B cell (primary cell): Measurements from ENCODE around the gene PFN4. TPM values are rescaled to one million over a fixed set of nuclear protein-coding genes. Genes with fewer than 3 reads are reported as not detected.

ENCODE experiments used
- ATAC-seq: fragments of 200-7000 bp; cut with Tn5 transposase; one replicate; pipeline ENCODE4 v1.10.0; 2021; ENCODE audit warnings: low read depth, mild to moderate bottlenecking, moderate number of reproducible peaks, moderate library complexity
- CTCF ChIA-PET: fragments of 350-600 bp; sonication (Branson Sonifier 250); formaldehyde crosslinking; loops from one replicate; lab custom pipeline; 2021; ENCODE audit warnings: antibody characterized with exemption, inconsistent platforms; lab: Charles Lee
- POLR2A ChIA-PET: fragments of 350-600 bp; sonication (Branson Sonifier 250); formaldehyde crosslinking; loops from one replicate; lab custom pipeline; 2021; ENCODE audit warnings: antibody characterized with exemption; lab: Charles Lee
- DNase-seq: peaks from one replicate; pipeline ENCODE4 v3.0.0; 2013
- H2AFZ ChIP-seq: 2 replicates; pipeline ENCODE4 v1.6.1; 2012; ENCODE audit warnings: mild to moderate bottlenecking, low read depth, low read length; ENCODE audit not compliant: insufficient read depth, poor library complexity, severe bottlenecking
- H3K27ac ChIP-seq, 2 donors: 1 replicate in 1 of 2; 2 replicates in 1 of 2; pipeline ENCODE4 v1.5.1; 2012 to 2013; ENCODE audit warnings: low read length in 2 of 2, mild to moderate bottlenecking in 2 of 2, moderate library complexity in 1 of 2
- H3K27me3 ChIP-seq, 4 experiments: fragments of 200-600 bp in 1 of 4; sonication (generic) in 1 of 4; replicated peaks in 1 of 4; 1 replicate in 2 of 4; 2 replicates in 2 of 4; pipeline versions ENCODE4 v1.6.1 to v1.7.0; 2013 to 2016; ENCODE audit warnings: low read length in 3 of 4, mild to moderate bottlenecking in 2 of 4, mixed read lengths in 1 of 4, moderate library complexity in 1 of 4; ENCODE audit not compliant: insufficient read depth in 4 of 4, control insufficient read depth in 3 of 4; ENCODE audit errors: control extremely low read depth in 1 of 4
- H3K36me3 ChIP-seq, 2 experiments: replicated peaks in 1 of 2; 1 replicate in 1 of 2; 2 replicates in 1 of 2; pipeline versions ENCODE4 v1.6.1 to v1.7.1; 2013; ENCODE audit warnings: low read length in 1 of 2; ENCODE audit not compliant: insufficient read depth in 2 of 2, control insufficient read depth in 1 of 2; ENCODE audit errors: control extremely low read depth in 1 of 2, extremely low read depth in 1 of 2
- H3K4me1 ChIP-seq, 2 donors: fragments of 200-600 bp in 1 of 2; sonication (generic) in 1 of 2; 1 replicate in 1 of 2; 2 replicates in 1 of 2; pipeline versions ENCODE4 v1.5.1 to v1.6.1; 2013 to 2017; ENCODE audit warnings: low read length in 2 of 2; ENCODE audit not compliant: control insufficient read depth in 2 of 2, insufficient read depth in 2 of 2
- H3K4me2 ChIP-seq: replicated peaks from 2 replicates; pipeline ENCODE3; 2012; ENCODE audit warnings: mild to moderate bottlenecking, low read depth, low read length; ENCODE audit not compliant: poor library complexity, severe bottlenecking
- H3K4me3 ChIP-seq, 5 experiments: fragments of 200-600 bp in 1 of 5; sonication (generic) in 1 of 5; 1 replicate in 3 of 5; 2 replicates in 2 of 5; pipeline versions ENCODE4 v1.5.1 to v1.7.0; 2011 to 2016; ENCODE audit warnings: low read length in 4 of 5, mild to moderate bottlenecking in 4 of 5, low read depth in 2 of 5, control low read depth in 1 of 5, moderate library complexity in 1 of 5; ENCODE audit not compliant: insufficient read depth in 1 of 5; ENCODE audit errors: control extremely low read depth in 1 of 5, extremely low read depth in 1 of 5
- H3K79me2 ChIP-seq: fragments of 200-600 bp; sonication (generic); one replicate; pipeline ENCODE4 v1.6.0; 2016; ENCODE audit warnings: low read length; ENCODE audit not compliant: control insufficient read depth, insufficient read depth
- H3K9ac ChIP-seq: fragments of 200-600 bp; sonication (generic); 2 replicates; pipeline ENCODE4 v1.6.1; 2017; ENCODE audit warnings: mild to moderate bottlenecking, low read length, moderate library complexity
- H3K9me3 ChIP-seq, 3 donors: one replicate each; pipeline versions ENCODE4 v1.6.1 to v1.7.1; 2013; ENCODE audit warnings: low read length in 2 of 3; ENCODE audit not compliant: control insufficient read depth in 2 of 3, insufficient read depth in 1 of 3; ENCODE audit errors: control extremely low read depth in 1 of 3
- H4K20me1 ChIP-seq: 2 replicates; pipeline ENCODE4 v1.6.0; 2012; ENCODE audit warnings: mild to moderate bottlenecking, low read length; ENCODE audit not compliant: insufficient read depth, control insufficient read depth, poor library complexity, severe bottlenecking
- H3K27ac Mint-ChIP-seq: one replicate; pipeline ENCODE4 v1.8.0; 2021; ENCODE audit warnings: mixed read lengths
- H3K27me3 Mint-ChIP-seq: one replicate; pipeline ENCODE4 v1.8.0; 2021; ENCODE audit warnings: mixed read lengths
- H3K4me1 Mint-ChIP-seq: one replicate; pipeline ENCODE4 v1.8.0; 2021; ENCODE audit warnings: mixed read lengths
- H3K4me3 Mint-ChIP-seq: one replicate; pipeline ENCODE4 v1.8.0; 2021; ENCODE audit warnings: mixed read lengths
- H3K9me3 Mint-ChIP-seq: one replicate; pipeline ENCODE4 v1.8.0; 2022; ENCODE audit warnings: mixed read lengths; ENCODE audit not compliant: insufficient read depth
- EZH2 ChIP-seq: IDR thresholded peaks from 2 replicates; pipeline ENCODE4 v1.6.1; 2012; ENCODE audit warnings: borderline replicate concordance, low read depth, mild to moderate bottlenecking, moderate library complexity, low read length; ENCODE audit not compliant: insufficient read depth, poor library complexity, severe bottlenecking
- WGBS: methylation state at CpG from one replicate; pipeline ENCODE4 v1.1.5; 2013; ENCODE audit warnings: missing lambda C conversion rate; ENCODE audit not compliant: insufficient coverage; 5-methylcytosine and 5-hydroxymethylcytosine counted together
- intact Hi-C: fragments of 100-400 bp; cut with micrococcal nuclease; formaldehyde crosslinking; loops from one replicate; pipeline ENCODE4 v1.10.0; 2022
- polyA plus RNA-seq: library from polyadenylated mRNA; depleted of rRNA; stranded (reverse); fragments of >200 nt; gene quantifications from 2 replicates; pipeline ENCODE4 v1.2.3, GENCODE V29; 2012
- total RNA-seq, 2 donors: library from RNA; stranded (reverse); fragments of 120-200 nt in 1 of 2; gene quantifications; 1 replicate in 1 of 2; 2 replicates in 1 of 2; pipeline versions ENCODE4 v1.2.3 to v1.2.4, GENCODE V29; 2013 to 2022
- TF ChIP-seq, protein P1 (sequence below): fragments of 200-600 bp; IDR thresholded peaks from one replicate; pipeline ENCODE4 v1.8.0; 2022; ENCODE audit warnings: antibody characterized with exemption, mild to moderate bottlenecking

Gene PFN4
- total and polyA plus RNA-seq, 2 donors (not counting 1 experiment from before 2014, with no cell fraction given), result 0.13 to 0.39 TPM

DNA sequence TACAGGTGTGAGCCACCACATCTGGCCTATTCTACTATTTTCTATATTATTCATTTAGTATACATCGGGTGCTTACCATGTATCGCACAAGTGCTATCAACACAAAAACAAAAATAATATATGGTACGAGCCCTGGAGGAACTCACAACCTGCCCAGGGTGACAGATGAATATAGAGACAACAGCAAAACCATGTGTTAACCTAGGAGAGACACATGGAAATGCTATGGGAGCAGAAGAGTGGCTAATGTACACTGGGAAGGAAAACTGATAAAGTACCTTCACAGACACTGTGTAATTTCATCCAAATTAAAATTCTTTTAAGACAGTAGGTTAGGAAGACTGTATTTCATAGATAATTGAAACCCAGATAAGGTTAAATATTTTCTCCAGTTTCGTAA lies 50.9 kb downstream of the PFN4 start:
- peaks cover 24% of the 10 kb centered on the region for H3K4me1 Mint-ChIP-seq
- Histone ChIP-seq H3K36me3 (peaks cover 5 to 23% of the 10 kb centered on the region in 2 experiments), H3K79me2 (peaks cover 30% of the 10 kb centered on the region), H3K27ac (no peak overlapping the region), H3K9ac (no peak overlapping the region), H3K4me3 (no peak overlapping the region), H3K4me2 (no peak overlapping the region), H3K27me3 (no peaks in the 10 kb centered on the region), H4K20me1 (peaks cover 6% of the 10 kb centered on the region), H3K9me3 (no peaks in the 10 kb centered on the region), H3K4me1 (peaks cover 9 to 11% of the 10 kb centered on the region in 2 donors), H2AFZ (no peak overlapping the region)
- no CpG with 5 or more reads among the region's 4 CpGs for WGBS
- intact Hi-C loops, result loop anchor here (10.0 kb wide), 1 partner anchor 687 kb away; the partner anchor contains the start of gene KLHL29
- H3K27ac Mint-ChIP-seq, result no peak overlapping the region
- ChIA-PET POLR2A (no interaction called here), CTCF (interaction anchor here (2.0 to 2.1 kb wide), 2 partner anchors 12 to 248 kb away, joined by 9 to 10 read pairs; partner anchors contain the start of gene TP53I3)
- no peaks in the 10 kb centered on the region for H3K9me3 Mint-ChIP-seq
- DNase-seq (no peak), ATAC-seq (no peak)
- H3K27me3 Mint-ChIP-seq, result no peaks in the 10 kb centered on the region
- H3K4me3 Mint-ChIP-seq, result no peak overlapping the region
- no peak for TF ChIP-seq EZH2
- TF ChIP-seq, protein P1, sequence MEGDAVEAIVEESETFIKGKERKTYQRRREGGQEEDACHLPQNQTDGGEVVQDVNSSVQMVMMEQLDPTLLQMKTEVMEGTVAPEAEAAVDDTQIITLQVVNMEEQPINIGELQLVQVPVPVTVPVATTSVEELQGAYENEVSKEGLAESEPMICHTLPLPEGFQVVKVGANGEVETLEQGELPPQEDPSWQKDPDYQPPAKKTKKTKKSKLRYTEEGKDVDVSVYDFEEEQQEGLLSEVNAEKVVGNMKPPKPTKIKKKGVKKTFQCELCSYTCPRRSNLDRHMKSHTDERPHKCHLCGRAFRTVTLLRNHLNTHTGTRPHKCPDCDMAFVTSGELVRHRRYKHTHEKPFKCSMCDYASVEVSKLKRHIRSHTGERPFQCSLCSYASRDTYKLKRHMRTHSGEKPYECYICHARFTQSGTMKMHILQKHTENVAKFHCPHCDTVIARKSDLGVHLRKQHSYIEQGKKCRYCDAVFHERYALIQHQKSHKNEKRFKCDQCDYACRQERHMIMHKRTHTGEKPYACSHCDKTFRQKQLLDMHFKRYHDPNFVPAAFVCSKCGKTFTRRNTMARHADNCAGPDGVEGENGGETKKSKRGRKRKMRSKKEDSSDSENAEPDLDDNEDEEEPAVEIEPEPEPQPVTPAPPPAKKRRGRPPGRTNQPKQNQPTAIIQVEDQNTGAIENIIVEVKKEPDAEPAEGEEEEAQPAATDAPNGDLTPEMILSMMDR, result no peak

DNA sequence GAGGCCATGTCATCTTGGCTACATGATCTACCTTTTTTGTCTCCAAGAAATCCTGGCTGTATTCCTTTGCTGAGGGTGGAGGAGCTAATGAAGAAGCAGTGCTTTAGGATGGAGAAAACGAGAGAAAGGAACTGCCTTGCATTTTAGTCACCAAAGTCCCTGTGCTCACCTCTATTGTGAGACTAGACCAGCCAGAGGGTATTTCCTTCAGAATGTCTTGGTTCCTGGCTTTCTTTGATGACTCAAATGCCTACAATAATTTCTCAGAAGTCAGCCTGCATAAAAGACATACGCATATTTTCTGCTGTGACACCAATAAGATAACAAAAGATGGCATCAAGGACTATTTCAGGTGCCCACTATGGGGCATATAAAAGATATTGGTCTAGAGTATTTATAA lies 57.8 kb downstream of the PFN4 start:
- TF ChIP-seq EZH2, result no peak
- TF ChIP-seq, protein P1, result no peak
- no peaks in the 10 kb centered on the region for H4K20me1 ChIP-seq
- no peak overlapping the region for H3K9ac ChIP-seq
- no peak for ATAC-seq
- no peak overlapping the region for H3K4me3 Mint-ChIP-seq
- H3K36me3 ChIP-seq, result peaks cover 8 to 17% of the 10 kb centered on the region in 2 experiments
- H3K4me1 Mint-ChIP-seq, result no peaks in the 10 kb centered on the region
- ChIA-PET POLR2A (no interaction called here), CTCF (interaction anchor here (2.5 kb wide), 1 partner anchor 241 kb away, joined by 6 read pairs; no protein-coding TSS in a partner anchor)
- no peaks in the 10 kb centered on the region for H3K4me1 ChIP-seq
- no peak overlapping the region for H3K27ac ChIP-seq
- DNase-seq, result no peak
- H2AFZ ChIP-seq, result no peak overlapping the region
- H3K27me3 ChIP-seq, result no peaks in the 10 kb centered on the region
- no peaks in the 10 kb centered on the region for H3K9me3 Mint-ChIP-seq
- no peaks in the 10 kb centered on the region for H3K27me3 Mint-ChIP-seq
- no peak overlapping the region for H3K4me2 ChIP-seq
- no CpG with 5 or more reads among the region's 2 CpGs for WGBS
- intact Hi-C loops, result no loop called here
- H3K79me2 ChIP-seq, result peaks cover 3% of the 10 kb centered on the region
- no peak overlapping the region for H3K4me3 ChIP-seq
- H3K27ac Mint-ChIP-seq, result no peak overlapping the region
- no peaks in the 10 kb centered on the region for H3K9me3 ChIP-seq

Other genes starting within 250 kb of the PFN4 start
- 90.8 and 95.4 TPM in 2 replicates for gene ATAD2B, start 196.2 kb downstream of the PFN4 start, total RNA-seq
- 5.1 and 7.3 TPM in 2 replicates for gene ATAD2B, start 196.2 kb downstream of the PFN4 start, polyA plus RNA-seq
- 13.4 and 14.2 TPM in 2 replicates for gene UBXN2A, start 182.9 kb downstream of the PFN4 start, total RNA-seq
- 2.7 and 2.8 TPM in 2 replicates for gene UBXN2A, start 182.9 kb downstream of the PFN4 start, polyA plus RNA-seq
- not detected in 2 replicates for gene MFSD2B, start 113.2 kb downstream of the PFN4 start, total RNA-seq
- not detected in 2 replicates for gene MFSD2B, start 113.2 kb downstream of the PFN4 start, polyA plus RNA-seq
- gene WDCP, start 75.9 kb downstream of the PFN4 start, total RNA-seq, result 21.6 and 22.3 TPM in 2 replicates
- 2.2 and 3.9 TPM in 2 replicates for gene WDCP, start 75.9 kb downstream of the PFN4 start, polyA plus RNA-seq
- gene FKBP1B, start 73.6 kb downstream of the PFN4 start, total RNA-seq, result 3.1 and 3.8 TPM in 2 replicates
- gene FKBP1B, start 73.6 kb downstream of the PFN4 start, polyA plus RNA-seq, result 0.85 and 0.99 TPM in 2 replicates
- gene SF3B6, start 47.0 kb downstream of the PFN4 start, total RNA-seq, result 45.0 and 47.2 TPM in 2 replicates
- 48.4 and 71.6 TPM in 2 replicates for gene SF3B6, start 47.0 kb downstream of the PFN4 start, polyA plus RNA-seq
- 3.9 and 5.2 TPM in 2 replicates for gene TP53I3, start 38.5 kb downstream of the PFN4 start, total RNA-seq
- gene TP53I3, start 38.5 kb downstream of the PFN4 start, polyA plus RNA-seq, result 7.3 and 8.0 TPM in 2 replicates
- gene FAM228B, start 135 bp upstream of the PFN4 start, total RNA-seq, result 47.2 and 49.6 TPM in 2 replicates
- gene FAM228B, start 135 bp upstream of the PFN4 start, polyA plus RNA-seq, result 9.8 and 13.4 TPM in 2 replicates
- 0.27 TPM in 1 of 2 replicates, not detected in the other for gene FAM228A, start 51.7 kb upstream of the PFN4 start, total RNA-seq
- 0.07 TPM in 1 of 2 replicates, not detected in the other for gene FAM228A, start 51.7 kb upstream of the PFN4 start, polyA plus RNA-seq
- 200 and 203 TPM in 2 replicates for gene ITSN2, start 237.2 kb upstream of the PFN4 start, total RNA-seq
- gene ITSN2, start 237.2 kb upstream of the PFN4 start, polyA plus RNA-seq, result 107 and 108 TPM in 2 replicates